Hepatocyte (in vitro differentiated cells): Measurements from ENCODE around the gene CLVS2. TPM values are rescaled to one million over a fixed set of nuclear protein-coding genes. Genes with fewer than 3 reads are reported as not detected.

Experiments
- DNase-seq: peaks from one replicate; pipeline ENCODE4 v3.0.0-alpha.2; 2016; ENCODE audit warnings: low spot score
- H2AFZ ChIP-seq: fragments of 200-600 bp; sonication (generic); 2 replicates; pipeline ENCODE4 v1.6.0; 2016; ENCODE audit warnings: antibody characterized with exemption, mild to moderate bottlenecking
- H3K27ac ChIP-seq: fragments of 200-600 bp; sonication (generic); 2 replicates; pipeline ENCODE4 v1.5.1; 2016; ENCODE audit warnings: mild to moderate bottlenecking
- H3K27me3 ChIP-seq: fragments of 200-600 bp; sonication (generic); 2 replicates; pipeline ENCODE4 v1.6.1; 2016
- H3K36me3 ChIP-seq: fragments of 200-600 bp; sonication (generic); replicated peaks from 2 replicates; pipeline ENCODE4 v1.5.1; 2016; ENCODE audit warnings: low read depth; ENCODE audit not compliant: insufficient read depth
- H3K4me1 ChIP-seq: fragments of 200-600 bp; sonication (generic); 2 replicates; pipeline ENCODE4 v1.5.1; 2016; ENCODE audit warnings: mild to moderate bottlenecking, moderate library complexity; ENCODE audit not compliant: insufficient read depth
- H3K4me2 ChIP-seq: fragments of 200-600 bp; sonication (generic); 2 replicates; pipeline ENCODE4 v1.6.0; 2016
- H3K4me3 ChIP-seq: fragments of 200-600 bp; sonication (generic); 2 replicates; pipeline ENCODE4 v1.5.1; 2016; ENCODE audit warnings: mild to moderate bottlenecking
- H3K79me2 ChIP-seq: fragments of 200-600 bp; sonication (generic); 2 replicates; pipeline ENCODE4 v1.6.0; 2017; ENCODE audit warnings: mild to moderate bottlenecking
- H3K9me2 ChIP-seq: fragments of 200-600 bp; sonication (generic); replicated peaks from 2 replicates; pipeline ENCODE4 v1.6.0; 2017; ENCODE audit warnings: mild to moderate bottlenecking; ENCODE audit not compliant: insufficient read depth
- H3K9me3 ChIP-seq: fragments of 200-600 bp; sonication (generic); 2 replicates; pipeline ENCODE4 v1.5.1; 2016; ENCODE audit warnings: low read depth, mild to moderate bottlenecking
- H4K20me1 ChIP-seq: fragments of 200-600 bp; sonication (generic); 2 replicates; pipeline ENCODE4 v1.6.0; 2016; ENCODE audit warnings: mild to moderate bottlenecking; ENCODE audit not compliant: insufficient read depth, poor library complexity, severe bottlenecking
- EZH2 ChIP-seq: fragments of 200-600 bp; sonication (generic); IDR thresholded peaks from 2 replicates; pipeline ENCODE4 v1.6.1; 2016; ENCODE audit warnings: antibody characterized with exemption, mild to moderate bottlenecking, borderline replicate concordance
- EZH2phosphoT487 ChIP-seq: fragments of 200-600 bp; sonication (generic); IDR thresholded peaks from one replicate; pipeline ENCODE4 v1.6.1; 2018; ENCODE audit warnings: antibody characterized with exemption, mild to moderate bottlenecking, low read depth, moderate library complexity; ENCODE audit not compliant: unreplicated experiment, severe bottlenecking
- WGBS: methylation state at CpG from one replicate; pipeline ENCODE4 v1.1.6; 2016; ENCODE audit warnings: low lambda C conversion rate; ENCODE audit errors: missing lambda C conversion rate; 5-methylcytosine and 5-hydroxymethylcytosine counted together
- polyA plus RNA-seq: library from polyadenylated mRNA; unstranded; fragments of >200 nt; fragmentation: Nextera tagmentation; extraction: Ambion mirVana; gene quantifications from 2 replicates; pipeline ENCODE4 v1.2.1, GENCODE V29; 2016
- total RNA-seq: library from RNA; depleted of rRNA; stranded (reverse); fragments of >200 nt; gene quantifications from 2 replicates; pipeline ENCODE4 v1.2.3, GENCODE V29; 2014
- TF ChIP-seq, protein P1 (sequence below): fragments of 200-600 bp; sonication (generic); IDR thresholded peaks from 2 replicates; pipeline ENCODE4 v1.5.1; 2016; ENCODE audit warnings: antibody characterized with exemption, mild to moderate bottlenecking; ENCODE audit not compliant: poor library complexity

CLVS2 gene, protein sequence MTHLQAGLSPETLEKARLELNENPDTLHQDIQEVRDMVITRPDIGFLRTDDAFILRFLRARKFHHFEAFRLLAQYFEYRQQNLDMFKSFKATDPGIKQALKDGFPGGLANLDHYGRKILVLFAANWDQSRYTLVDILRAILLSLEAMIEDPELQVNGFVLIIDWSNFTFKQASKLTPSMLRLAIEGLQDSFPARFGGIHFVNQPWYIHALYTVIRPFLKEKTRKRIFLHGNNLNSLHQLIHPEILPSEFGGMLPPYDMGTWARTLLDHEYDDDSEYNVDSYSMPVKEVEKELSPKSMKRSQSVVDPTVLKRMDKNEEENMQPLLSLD
- total RNA-seq, result under 0.01 and 0.07 TPM in 2 replicates
- polyA plus RNA-seq, result 0.02 TPM in 1 of 2 replicates, not detected in the other

DNA sequence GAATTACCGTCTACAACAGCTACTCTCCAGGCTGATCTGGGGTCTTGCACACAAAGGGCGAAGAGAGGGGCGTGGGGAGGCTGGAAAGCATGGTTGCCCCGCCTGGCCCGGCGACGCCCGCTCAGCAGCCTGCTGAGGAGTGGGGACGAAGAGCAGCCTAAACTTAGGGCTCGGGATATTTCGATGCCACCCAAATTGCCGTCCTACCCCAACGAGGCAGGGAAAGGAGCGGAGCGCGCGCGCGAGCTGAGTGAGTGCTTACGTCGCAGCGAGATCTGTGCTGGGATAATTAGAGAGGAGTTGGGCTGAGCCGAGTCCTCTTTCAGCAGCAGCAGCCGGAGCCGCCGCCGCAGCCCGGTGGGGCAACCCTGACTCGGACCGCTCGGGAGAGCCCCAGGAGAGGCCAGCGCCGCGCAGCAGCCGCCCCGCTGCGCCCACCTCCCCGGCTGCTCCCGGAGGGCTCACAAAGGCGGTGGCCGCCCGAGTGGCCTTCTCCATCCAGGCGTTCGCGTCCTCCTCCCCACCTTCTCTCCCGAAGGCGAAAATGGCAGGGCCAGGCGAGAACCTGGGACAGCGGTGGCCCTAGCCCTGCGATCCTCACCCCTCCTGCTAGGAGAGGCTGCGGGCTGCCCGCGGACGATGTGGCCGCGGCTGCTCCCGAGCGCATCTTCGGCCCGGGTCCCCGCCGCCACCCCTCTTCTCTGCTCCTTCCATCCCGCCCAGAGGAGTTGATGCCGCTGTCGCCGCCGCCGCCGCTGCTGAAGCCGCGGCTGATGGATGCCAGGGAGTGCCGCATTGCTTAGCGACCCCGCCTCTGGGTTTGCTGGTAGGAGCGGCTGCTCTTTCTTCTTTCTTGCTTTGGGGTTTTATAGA lies at the start of gene CLVS2:
Gene CLVS2 (plus strand): TSS at position 315 of the 873 bp plus-strand sequence. CDS start 1,543 bp downstream, outside the sequence.
- peak within 1 kb of the TSS; percentile 95 for H3K4me2 ChIP-seq
- peaks cover 63% of the 10 kb centered on the region for H3K27me3 ChIP-seq
- H3K4me1 ChIP-seq, result peaks cover 5% of the 10 kb centered on the region
- H4K20me1 ChIP-seq, result no peaks in the 10 kb centered on the region
- peak within 1 kb of the TSS; percentile 34 for H3K4me3 ChIP-seq
- TF ChIP-seq EZH2phosphoT487, result peak; percentile 53
- TF ChIP-seq EZH2, result peak; percentile 49
- TF ChIP-seq, protein P1, sequence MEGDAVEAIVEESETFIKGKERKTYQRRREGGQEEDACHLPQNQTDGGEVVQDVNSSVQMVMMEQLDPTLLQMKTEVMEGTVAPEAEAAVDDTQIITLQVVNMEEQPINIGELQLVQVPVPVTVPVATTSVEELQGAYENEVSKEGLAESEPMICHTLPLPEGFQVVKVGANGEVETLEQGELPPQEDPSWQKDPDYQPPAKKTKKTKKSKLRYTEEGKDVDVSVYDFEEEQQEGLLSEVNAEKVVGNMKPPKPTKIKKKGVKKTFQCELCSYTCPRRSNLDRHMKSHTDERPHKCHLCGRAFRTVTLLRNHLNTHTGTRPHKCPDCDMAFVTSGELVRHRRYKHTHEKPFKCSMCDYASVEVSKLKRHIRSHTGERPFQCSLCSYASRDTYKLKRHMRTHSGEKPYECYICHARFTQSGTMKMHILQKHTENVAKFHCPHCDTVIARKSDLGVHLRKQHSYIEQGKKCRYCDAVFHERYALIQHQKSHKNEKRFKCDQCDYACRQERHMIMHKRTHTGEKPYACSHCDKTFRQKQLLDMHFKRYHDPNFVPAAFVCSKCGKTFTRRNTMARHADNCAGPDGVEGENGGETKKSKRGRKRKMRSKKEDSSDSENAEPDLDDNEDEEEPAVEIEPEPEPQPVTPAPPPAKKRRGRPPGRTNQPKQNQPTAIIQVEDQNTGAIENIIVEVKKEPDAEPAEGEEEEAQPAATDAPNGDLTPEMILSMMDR, result no peak
- no peaks in the 10 kb centered on the region for H3K9me2 ChIP-seq
- H3K9me3 ChIP-seq, result no peaks in the 10 kb centered on the region
- no peaks in the 10 kb centered on the region for H3K36me3 ChIP-seq
- no peak within 1 kb of the TSS for H3K27ac ChIP-seq
- peak; percentile 37 for DNase-seq
- WGBS, result 1% methylated on average over 42 of the region's 75 CpGs
- peak within 1 kb of the TSS; percentile 37 for H2AFZ ChIP-seq
- no peaks in the 10 kb centered on the region for H3K79me2 ChIP-seq

DNA sequence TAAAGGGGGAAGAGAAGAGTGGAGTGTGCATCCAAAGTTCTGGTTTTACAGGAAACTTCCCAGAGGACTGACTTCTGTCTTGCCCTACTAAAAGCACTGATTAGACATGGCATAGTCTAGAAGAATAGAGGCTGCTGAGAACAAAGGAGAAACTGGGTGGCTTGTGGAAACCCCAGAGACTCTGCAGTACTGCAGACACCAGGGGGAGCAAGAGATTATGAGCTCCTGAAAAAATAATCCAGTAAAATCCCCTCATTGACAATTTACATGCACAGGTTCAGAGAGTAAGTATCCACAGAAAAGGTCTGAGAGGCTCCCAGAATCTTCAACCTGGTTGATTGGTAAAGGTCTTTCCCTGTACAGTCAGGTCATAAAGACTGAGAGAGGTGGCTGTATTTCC lies 48.7 kb upstream of the CLVS2 start:
- Histone ChIP-seq H3K9me3 (no peaks in the 10 kb centered on the region), H3K4me1 (no peaks in the 10 kb centered on the region), H3K36me3 (no peaks in the 10 kb centered on the region), H3K9me2 (no peaks in the 10 kb centered on the region), H3K79me2 (no peaks in the 10 kb centered on the region), H3K4me2 (no peak overlapping the region), H2AFZ (no peak overlapping the region), H3K27me3 (no peaks in the 10 kb centered on the region), H4K20me1 (no peaks in the 10 kb centered on the region), H3K27ac (no peak overlapping the region), H3K4me3 (no peak overlapping the region)
- TF ChIP-seq, protein P1, result peak; percentile 54
- TF ChIP-seq EZH2, result no peak
- DNase-seq, result peak; percentile 34

DNA sequence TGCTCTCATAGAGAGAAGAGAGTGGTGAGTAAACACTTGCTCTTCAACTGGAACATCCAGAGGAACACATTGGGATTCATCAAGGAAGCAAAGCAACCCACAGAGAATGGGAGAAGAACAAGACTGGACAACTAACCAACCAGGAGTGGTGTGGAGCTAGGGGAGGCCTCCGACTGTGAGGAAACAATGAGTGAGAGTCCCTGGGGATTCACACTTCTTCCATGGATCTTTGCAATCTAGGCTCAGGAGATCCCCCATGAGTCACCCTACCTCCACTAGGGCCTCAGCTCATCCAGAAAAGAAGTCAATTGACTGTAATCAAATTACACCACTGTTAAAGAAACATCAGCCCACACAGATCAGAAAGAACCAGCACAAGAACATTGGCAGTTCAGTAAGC lies 42.3 kb upstream of the CLVS2 start:
- H3K9me2 ChIP-seq, result no peaks in the 10 kb centered on the region
- no peak overlapping the region for H2AFZ ChIP-seq
- H3K79me2 ChIP-seq, result no peaks in the 10 kb centered on the region
- H3K4me3 ChIP-seq, result no peak overlapping the region
- no peaks in the 10 kb centered on the region for H4K20me1 ChIP-seq
- 92% methylated on average over 1 of the region's 1 CpG for WGBS
- H3K4me2 ChIP-seq, result no peak overlapping the region
- no peak for DNase-seq
- H3K27ac ChIP-seq, result no peak overlapping the region
- no peaks in the 10 kb centered on the region for H3K9me3 ChIP-seq
- no peak for TF ChIP-seq EZH2
- TF ChIP-seq EZH2phosphoT487, result no peak
- TF ChIP-seq, protein P1, result no peak
- no peaks in the 10 kb centered on the region for H3K27me3 ChIP-seq
- H3K4me1 ChIP-seq, result no peaks in the 10 kb centered on the region
- H3K36me3 ChIP-seq, result no peaks in the 10 kb centered on the region
